ENCODE results near the gene SH3BP2.
A peak's percentile ranks its signal among the peaks of the same experiment; 100 is the strongest.

The SH3BP2 gene

GRCh38 chr4:2819244-2820215, 26.6 kb downstream of the SH3BP2 start:
- no peak for DNase-seq (ENCODE audit: low read depth)

- no peak for DNase-seq (ENCODE audit: low read depth)
Observed at GRCh38 chr4:2820216-2820982, 27.5 kb downstream of the SH3BP2 start.

- no peak for DNase-seq (ENCODE audit: low read depth)
Observed at GRCh38 chr4:2822461-2823300, 29.8 kb downstream of the SH3BP2 start.

GRCh38 chr4:2823301-2823670, 30.4 kb downstream of the SH3BP2 start:
- DNase-seq (ENCODE audit: low read depth), result no peak

- DNase-seq (ENCODE audit: low read depth), result no peak
Observed at GRCh38 chr4:2823671-2824328, 30.9 kb downstream of the SH3BP2 start.

GRCh38 chr4:2824329-2824835, 31.5 kb downstream of the SH3BP2 start:
- DNase-seq (ENCODE audit: low read depth), result no peak

GRCh38 chr4:2824836-2825381, 32.0 kb downstream of the SH3BP2 start:
- DNase-seq (ENCODE audit: low read depth), result no peak

- DNase-seq (ENCODE audit: low read depth), result no peak
Observed at GRCh38 chr4:2825740-2826139, 32.9 kb downstream of the SH3BP2 start.

GRCh38 chr4:2827071-2827873, 34.4 kb downstream of the SH3BP2 start:
- DNase-seq (ENCODE audit: low read depth), result no peak

- no peak for DNase-seq (ENCODE audit: low read depth)
Observed at GRCh38 chr4:2827874-2828751, 35.2 kb downstream of the SH3BP2 start.

- DNase-seq (ENCODE audit: low read depth), result no peak
Observed at GRCh38 chr4:2828758-2829181, 35.9 kb downstream of the SH3BP2 start.

GRCh38 chr4:2829321-2829932, 36.5 kb downstream of the SH3BP2 start:
- no peak for DNase-seq (ENCODE audit: low read depth)

- DNase-seq (ENCODE audit: low read depth), result peak; percentile 42
Observed at GRCh38 chr4:2829933-2830451, 37.1 kb downstream of the SH3BP2 start.

GRCh38 chr4:2830632-2831610, 38.0 kb downstream of the SH3BP2 start:
- DNase-seq (ENCODE audit: low read depth), result no peak

- DNase-seq (ENCODE audit: low read depth), result no peak
Observed at GRCh38 chr4:2831611-2832308, 38.9 kb downstream of the SH3BP2 start.

- no peak for DNase-seq (ENCODE audit: low read depth)
Observed at GRCh38 chr4:2832309-2832980, 39.6 kb downstream of the SH3BP2 start.
